Activated naive CD8-positive, alpha-beta T cell treated with anti-CD3 and anti-CD28 coated beads, Interleukin-2, amount 10 ng/mL, durations not matched to agents 7 days and 5 days (primary cell): ENCODE data around the gene GSTA5. TPM values are rescaled to one million over a fixed set of nuclear protein-coding genes. Genes with fewer than 3 reads are reported as not detected.
"Not testable (repeated sequence)": the region's sequence is repeated elsewhere in the genome, so short reads cannot be mapped to it uniquely, and the experiment has no call there.

ENCODE experiments used
- ATAC-seq: fragments of 150-1000 bp; cut with Tn5 transposase; one replicate; pipeline ENCODE4 v1.10.0; 2021; ENCODE audit warnings: low read depth, moderate library complexity
- POLR2A ChIA-PET: fragments of 350-600 bp; sonication (Branson Sonifier 250); formaldehyde crosslinking; loops from one replicate; lab custom pipeline; 2021; ENCODE audit warnings: antibody characterized with exemption; lab: Charles Lee
- DNase-seq: peaks from one replicate; pipeline ENCODE4 v3.0.0; 2021
- H3K27ac Mint-ChIP-seq: one replicate; pipeline ENCODE4 v1.8.0; 2022; ENCODE audit warnings: mild to moderate bottlenecking, mixed read lengths
- H3K27me3 Mint-ChIP-seq: one replicate; pipeline ENCODE4 v1.8.0; 2022; ENCODE audit warnings: mild to moderate bottlenecking, moderate library complexity, mixed read lengths
- H3K36me3 Mint-ChIP-seq: one replicate; pipeline ENCODE4 v1.8.0; 2021; ENCODE audit warnings: mild to moderate bottlenecking, mixed read lengths
- H3K4me1 Mint-ChIP-seq: one replicate; pipeline ENCODE4 v1.8.0; 2021; ENCODE audit warnings: mixed read lengths
- H3K4me3 Mint-ChIP-seq: one replicate; pipeline ENCODE4 v1.8.0; 2022; ENCODE audit warnings: mild to moderate bottlenecking, moderate library complexity, mixed read lengths
- H3K9me3 Mint-ChIP-seq: one replicate; pipeline ENCODE4 v1.8.0; 2021; ENCODE audit warnings: mixed read lengths
- total RNA-seq, 2 experiments: library from RNA; stranded (reverse); gene quantifications; one replicate each; pipeline ENCODE4 v1.2.3, GENCODE V29; 2021

The GSTA5 gene
- total RNA-seq, 2 experiments from 2014 or later, result not detected

DNA sequence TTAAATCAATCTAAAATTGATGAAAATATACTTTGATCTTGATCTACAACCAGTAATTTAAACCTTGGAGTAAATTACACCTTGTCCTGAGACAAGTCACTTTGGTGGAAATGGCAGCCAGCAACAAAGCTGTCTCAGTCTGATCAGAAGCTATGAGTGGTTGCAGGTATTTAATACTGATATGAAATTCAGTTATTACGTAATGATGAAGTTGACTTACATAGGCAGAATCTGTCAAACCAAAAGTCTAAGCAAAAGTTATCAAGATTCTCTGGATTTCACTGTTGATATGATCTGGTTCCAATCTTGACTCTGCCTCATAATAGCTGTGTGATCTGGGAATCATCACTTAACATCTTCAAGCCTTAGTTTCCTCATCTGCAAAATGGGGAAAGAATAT, 27.6 kb upstream of the GSTA5 start:
- no peak for DNase-seq
- Mint-ChIP-seq H3K9me3 (no peaks in the 10 kb centered on the region), H3K4me1 (no peaks in the 10 kb centered on the region), H3K4me3 (no peak overlapping the region), H3K27me3 (peaks cover 9% of the 10 kb centered on the region), H3K27ac (no peak overlapping the region), H3K36me3 (no peaks in the 10 kb centered on the region)
- POLR2A ChIA-PET, result no interaction called here
- no peak for ATAC-seq

DNA sequence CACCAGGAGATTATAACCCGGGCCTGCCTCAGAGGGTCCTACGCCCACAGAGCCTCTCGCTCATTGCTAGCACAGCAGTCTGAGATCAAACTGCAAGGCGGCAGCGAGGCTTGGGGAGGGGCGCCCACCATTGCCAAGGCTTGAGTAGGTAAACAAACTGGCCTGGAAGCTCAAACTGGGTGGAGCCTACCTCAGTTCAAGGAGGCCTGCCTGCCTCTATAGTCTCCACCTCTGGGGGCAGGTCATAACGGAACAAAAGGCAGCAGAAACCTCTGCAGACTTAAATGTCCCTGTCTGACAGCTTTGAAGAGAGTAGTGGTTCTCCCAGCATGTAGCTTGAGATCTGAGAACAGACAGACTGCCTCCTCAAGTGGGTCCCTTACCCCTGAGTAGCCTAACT, 20.5 kb upstream of the GSTA5 start:
- H3K9me3 Mint-ChIP-seq, H3K27ac Mint-ChIP-seq, H3K4me3 Mint-ChIP-seq, POLR2A ChIA-PET, DNase-seq, H3K36me3 Mint-ChIP-seq, ATAC-seq, H3K4me1 Mint-ChIP-seq: not testable (repeated sequence)
- H3K27me3 Mint-ChIP-seq, result peaks cover 17% of the 10 kb centered on the region

DNA sequence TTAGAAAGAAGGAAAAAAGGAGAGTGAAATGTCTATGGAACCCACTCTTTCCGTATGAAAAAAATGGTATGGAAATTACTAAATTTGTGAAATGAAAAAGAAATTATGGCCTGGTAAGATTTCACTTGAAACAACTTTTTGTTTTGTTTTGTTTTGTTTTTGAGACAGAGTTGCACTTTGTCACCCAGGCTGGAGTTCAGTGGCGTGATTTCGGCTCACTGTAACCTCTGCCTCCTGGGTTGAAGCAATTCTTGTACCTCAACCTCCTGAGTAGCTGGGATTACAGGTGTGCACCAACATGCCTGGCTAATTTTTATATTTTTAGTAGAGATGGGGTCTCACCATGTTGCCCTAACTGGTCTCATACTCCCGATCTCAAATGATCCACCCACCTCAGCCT, 17.8 kb upstream of the GSTA5 start:
- Mint-ChIP-seq H3K4me1 (no peaks in the 10 kb centered on the region), H3K27ac (no peak overlapping the region), H3K4me3 (no peak overlapping the region), H3K36me3 (no peaks in the 10 kb centered on the region), H3K9me3 (no peaks in the 10 kb centered on the region), H3K27me3 (peaks cover 21% of the 10 kb centered on the region)
- POLR2A ChIA-PET, result no interaction called here
- ATAC-seq (no peak), DNase-seq (no peak)

DNA sequence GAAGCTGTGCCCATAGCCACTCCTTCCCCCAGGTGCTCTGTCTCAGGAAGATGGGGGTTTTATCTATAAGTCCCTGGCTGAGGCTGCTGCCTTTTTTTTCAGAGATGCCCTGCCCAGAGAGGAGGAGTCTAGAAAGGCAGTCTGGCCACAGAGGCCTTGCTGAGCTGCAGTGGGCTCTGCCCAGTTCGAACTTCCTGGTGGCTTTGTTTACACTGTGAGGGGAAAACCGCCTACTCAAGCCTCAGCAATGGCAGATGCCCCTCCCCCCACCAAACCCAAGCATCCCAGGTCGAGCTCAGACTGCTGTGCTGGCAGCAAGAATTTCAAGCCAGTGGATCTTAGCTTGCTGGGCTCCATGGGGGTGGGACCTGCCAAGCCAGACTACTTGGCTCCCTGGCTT, 15.5 kb upstream of the GSTA5 start:
- H3K36me3 Mint-ChIP-seq, POLR2A ChIA-PET, H3K9me3 Mint-ChIP-seq, H3K4me1 Mint-ChIP-seq, H3K4me3 Mint-ChIP-seq, DNase-seq, H3K27ac Mint-ChIP-seq, ATAC-seq: not testable (repeated sequence)
- peaks cover 21% of the 10 kb centered on the region for H3K27me3 Mint-ChIP-seq

DNA sequence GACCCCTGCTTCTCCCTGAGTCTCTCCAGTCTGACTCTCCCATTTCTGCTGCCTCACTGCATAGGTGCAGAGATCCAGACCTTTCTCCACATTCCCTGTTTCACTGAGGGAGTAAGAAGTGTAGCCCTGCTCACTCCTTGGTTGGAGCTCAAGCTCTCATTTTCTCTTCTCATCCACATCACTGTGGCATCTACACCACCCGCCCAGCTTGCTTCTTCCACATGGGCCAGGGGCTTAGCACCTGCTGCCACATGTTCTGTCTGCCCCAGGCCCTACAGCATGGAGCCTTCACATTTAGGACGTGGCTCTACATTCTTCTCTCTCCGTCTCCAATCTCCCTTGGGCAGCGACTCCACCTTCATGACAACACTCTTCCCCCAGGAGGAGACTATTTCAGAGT, 8.5 kb upstream of the GSTA5 start:
- Mint-ChIP-seq H3K4me3 (no peak overlapping the region), H3K9me3 (no peaks in the 10 kb centered on the region), H3K27me3 (peaks cover 17% of the 10 kb centered on the region), H3K36me3 (no peaks in the 10 kb centered on the region), H3K27ac (no peak overlapping the region), H3K4me1 (no peaks in the 10 kb centered on the region)
- no peak for DNase-seq
- POLR2A ChIA-PET, result no interaction called here
- no peak for ATAC-seq

DNA sequence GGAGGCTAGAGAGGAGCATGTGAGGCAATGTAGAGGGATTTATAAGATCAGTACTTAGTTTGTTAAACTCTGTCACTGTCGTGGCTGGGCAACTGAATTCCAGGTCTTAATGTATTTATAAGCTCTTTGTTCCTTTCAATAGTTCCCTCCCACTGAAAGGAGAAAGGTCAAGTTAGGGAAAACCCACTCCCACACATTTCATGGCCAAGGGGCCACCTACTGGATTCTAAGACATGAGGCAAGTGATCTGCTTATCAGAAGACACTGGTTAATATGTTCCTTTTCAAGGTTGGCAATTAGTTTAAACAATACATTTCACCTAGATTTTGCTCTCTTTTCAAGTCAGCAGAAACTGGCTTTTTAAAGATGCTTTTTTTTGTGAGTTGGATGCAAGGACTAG, 5.4 kb upstream of the GSTA5 start:
- POLR2A ChIA-PET, result no interaction called here
- Mint-ChIP-seq H3K27ac (no peak overlapping the region), H3K27me3 (peaks cover 13% of the 10 kb centered on the region), H3K4me3 (no peak overlapping the region), H3K9me3 (no peaks in the 10 kb centered on the region), H3K4me1 (no peaks in the 10 kb centered on the region), H3K36me3 (no peaks in the 10 kb centered on the region)
- DNase-seq (no peak), ATAC-seq (no peak)

DNA sequence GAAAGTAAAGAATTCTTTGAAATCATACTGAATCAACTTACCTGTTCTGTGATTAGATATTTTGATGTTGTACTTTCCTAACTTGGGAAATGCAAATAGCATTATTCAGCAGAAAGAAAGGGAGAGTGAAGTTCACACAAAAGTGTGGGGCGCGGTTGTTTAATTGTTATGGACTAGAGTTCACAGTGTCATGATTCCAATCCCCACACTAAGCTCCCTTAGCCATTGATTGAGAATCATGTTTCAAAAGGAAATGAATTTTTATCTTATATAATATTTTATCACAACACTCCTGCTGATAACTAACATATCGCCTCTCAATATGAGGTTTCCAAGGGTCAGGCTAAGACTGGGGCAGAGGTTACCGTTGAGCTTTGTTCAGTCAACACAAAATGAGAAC, 3.0 kb upstream of the GSTA5 start:
- DNase-seq (no peak), ATAC-seq (no peak)
- H3K36me3 Mint-ChIP-seq, result no peaks in the 10 kb centered on the region
- H3K27ac Mint-ChIP-seq, result no peak overlapping the region
- H3K4me3 Mint-ChIP-seq, result no peak overlapping the region
- H3K4me1 Mint-ChIP-seq, result no peaks in the 10 kb centered on the region
- peaks cover 13% of the 10 kb centered on the region for H3K27me3 Mint-ChIP-seq
- POLR2A ChIA-PET, result no interaction called here
- H3K9me3 Mint-ChIP-seq, result no peaks in the 10 kb centered on the region

DNA sequence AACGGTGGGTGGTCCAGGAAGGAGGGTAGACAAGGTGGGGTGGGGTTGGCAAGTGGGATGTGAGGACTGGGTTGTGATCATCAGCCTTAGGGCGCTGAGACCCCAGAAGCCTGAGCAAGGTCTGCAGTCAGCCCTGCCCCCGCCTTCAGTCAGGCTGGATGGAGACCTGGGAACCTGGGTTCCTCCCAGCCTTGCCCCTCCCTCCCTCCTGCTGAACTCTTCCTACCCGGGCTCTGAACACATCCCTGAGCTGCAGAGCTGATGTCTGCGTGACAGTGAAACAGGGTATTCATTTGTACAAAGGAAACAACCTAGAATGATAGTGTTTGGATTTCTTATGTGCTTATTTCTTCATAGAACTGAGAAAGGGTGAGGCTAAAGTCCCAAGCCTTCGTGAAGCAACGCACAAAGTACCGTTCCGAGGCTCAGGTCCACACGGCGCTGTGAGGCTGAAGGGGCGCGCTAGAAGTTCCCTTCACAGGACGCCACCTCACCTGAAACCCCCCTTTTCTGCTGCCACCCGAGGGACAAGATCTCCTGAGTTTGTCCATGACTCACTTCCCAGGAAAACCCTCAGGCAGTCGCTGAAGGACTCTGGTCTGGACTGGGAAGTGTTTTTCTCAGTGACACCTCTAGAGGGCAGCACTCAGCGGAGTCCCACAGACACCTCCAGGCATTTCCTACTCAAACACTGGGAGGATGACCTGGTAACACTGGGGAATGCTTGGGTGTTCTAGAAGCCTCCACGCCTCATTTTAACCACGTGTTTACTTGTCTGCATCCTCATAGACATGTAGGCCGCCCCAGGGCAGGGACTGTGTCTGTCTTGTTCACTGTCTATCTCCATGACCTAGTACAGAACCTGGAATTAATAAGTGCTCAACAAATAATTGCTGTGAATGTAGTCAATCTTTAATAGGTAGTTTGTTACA, 1.2 kb downstream of the GSTA5 start:
- DNase-seq (peak; percentile 43), ATAC-seq (peak; percentile 68)
- Mint-ChIP-seq H3K36me3 (no peaks in the 10 kb centered on the region), H3K9me3 (no peaks in the 10 kb centered on the region), H3K4me3 (no peak overlapping the region), H3K4me1 (no peaks in the 10 kb centered on the region), H3K27ac (no peak overlapping the region), H3K27me3 (peaks cover 28% of the 10 kb centered on the region)
- POLR2A ChIA-PET, result no interaction called here

DNA sequence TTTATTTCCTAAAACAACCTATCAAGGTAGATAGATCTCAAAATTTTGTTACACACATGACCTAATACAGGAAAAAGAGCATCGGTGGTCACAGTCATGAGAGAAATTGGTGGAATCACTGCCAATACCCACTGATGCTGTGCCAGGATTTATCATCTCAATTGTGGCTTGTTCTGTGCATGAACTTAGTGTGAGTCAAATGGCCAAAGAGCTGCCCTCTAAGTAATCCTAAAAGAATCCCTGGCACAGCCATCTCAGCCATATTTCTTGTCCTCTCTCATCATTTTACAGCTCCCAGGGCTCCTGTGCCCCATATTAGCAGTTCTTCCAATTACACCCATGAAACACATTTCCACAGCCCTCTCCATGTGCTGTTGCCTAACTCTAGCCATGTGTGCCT, 6.1 kb downstream of the GSTA5 start:
- Mint-ChIP-seq H3K4me3 (no peak overlapping the region), H3K27ac (no peak overlapping the region), H3K4me1 (no peaks in the 10 kb centered on the region), H3K27me3 (peaks cover 24% of the 10 kb centered on the region), H3K36me3 (no peaks in the 10 kb centered on the region), H3K9me3 (no peaks in the 10 kb centered on the region)
- no peak for DNase-seq
- POLR2A ChIA-PET, result no interaction called here
- no peak for ATAC-seq

DNA sequence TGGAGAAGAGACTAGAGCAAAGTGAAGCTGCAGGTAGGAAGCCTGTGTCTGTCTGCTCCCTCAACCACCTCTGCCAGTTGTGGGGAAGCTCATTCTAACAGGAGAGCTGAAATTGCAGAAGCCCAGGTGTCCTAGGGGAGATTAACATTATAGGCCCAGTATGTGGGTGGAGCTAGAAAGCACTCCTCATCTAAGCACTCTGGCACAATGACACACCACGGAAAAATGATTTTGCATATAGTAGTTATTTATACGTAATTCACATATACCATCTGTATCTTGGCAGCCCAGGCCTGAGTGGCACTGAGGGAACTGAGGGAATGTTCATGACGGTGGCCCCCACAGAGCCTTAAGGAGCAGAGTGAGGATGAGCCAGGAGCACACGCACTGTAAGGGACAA, 9.7 kb downstream of the GSTA5 start:
- ATAC-seq, H3K9me3 Mint-ChIP-seq, POLR2A ChIA-PET, H3K27ac Mint-ChIP-seq, H3K36me3 Mint-ChIP-seq, H3K4me1 Mint-ChIP-seq, H3K27me3 Mint-ChIP-seq, H3K4me3 Mint-ChIP-seq, DNase-seq: not testable (repeated sequence)

DNA sequence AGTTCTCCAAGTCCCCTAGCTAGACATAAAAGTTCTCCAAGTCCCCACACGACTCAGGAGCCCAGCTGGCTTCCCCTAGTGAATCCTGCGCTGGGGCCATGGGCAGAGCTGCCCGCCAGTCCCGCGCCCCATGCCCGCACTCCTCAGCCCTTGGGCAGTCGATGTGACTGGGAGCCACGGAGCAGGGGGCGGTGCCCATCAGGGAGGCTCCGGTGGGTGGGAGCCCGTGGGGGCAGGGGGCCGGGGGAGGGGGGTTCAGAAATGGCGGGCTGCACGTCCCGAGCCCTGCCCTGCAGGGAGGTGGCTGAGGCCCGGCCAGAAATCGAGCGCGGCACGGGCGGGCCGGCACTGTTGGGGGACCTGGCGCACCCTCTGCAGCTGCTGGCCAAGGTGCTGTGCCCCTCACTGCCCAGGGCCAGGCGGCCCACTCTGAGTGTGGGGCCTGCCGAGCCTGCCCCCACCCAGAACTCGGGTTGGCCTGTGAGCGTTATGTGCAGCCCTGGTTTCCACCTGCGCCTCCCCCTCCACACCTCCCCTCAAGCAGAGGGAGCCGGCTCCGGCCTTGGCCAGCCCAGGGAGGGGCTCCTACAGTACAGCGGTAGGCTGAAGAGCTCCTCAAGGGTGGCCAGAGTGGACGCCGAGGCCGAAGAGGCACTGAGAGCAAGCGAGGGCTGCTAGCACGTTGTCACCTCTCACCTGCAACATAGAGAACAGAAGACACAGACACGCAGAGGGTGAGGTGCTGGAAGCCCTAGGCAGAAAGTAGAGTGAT, 11.4 kb downstream of the GSTA5 start:
- Mint-ChIP-seq H3K27ac (no peak overlapping the region), H3K4me3 (no peak overlapping the region), H3K36me3 (no peaks in the 10 kb centered on the region), H3K9me3 (no peaks in the 10 kb centered on the region), H3K4me1 (no peaks in the 10 kb centered on the region), H3K27me3 (peaks cover 3% of the 10 kb centered on the region)
- DNase-seq (no peak), ATAC-seq (no peak)
- POLR2A ChIA-PET, result no interaction called here

DNA sequence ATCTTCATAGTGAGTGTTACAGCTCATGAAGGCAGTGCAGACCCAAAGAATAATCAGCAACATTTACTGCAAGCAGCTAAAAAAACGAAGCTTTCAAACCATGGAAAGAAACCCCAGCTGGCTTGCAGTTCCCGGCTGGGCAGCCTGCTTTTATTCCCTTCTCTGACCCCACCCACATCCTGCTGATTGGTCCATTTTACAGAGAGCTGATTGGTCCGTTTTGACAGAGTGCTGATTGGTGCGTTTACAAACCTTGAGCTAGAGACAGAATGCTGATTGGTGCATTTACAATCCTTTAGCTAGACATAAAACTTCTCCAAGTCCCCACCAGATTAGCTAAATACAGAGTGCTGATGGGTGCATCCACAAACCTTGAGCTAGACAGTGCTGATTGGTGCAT, 12.0 kb downstream of the GSTA5 start:
- not testable (repeated sequence) for H3K27me3 Mint-ChIP-seq

DNA sequence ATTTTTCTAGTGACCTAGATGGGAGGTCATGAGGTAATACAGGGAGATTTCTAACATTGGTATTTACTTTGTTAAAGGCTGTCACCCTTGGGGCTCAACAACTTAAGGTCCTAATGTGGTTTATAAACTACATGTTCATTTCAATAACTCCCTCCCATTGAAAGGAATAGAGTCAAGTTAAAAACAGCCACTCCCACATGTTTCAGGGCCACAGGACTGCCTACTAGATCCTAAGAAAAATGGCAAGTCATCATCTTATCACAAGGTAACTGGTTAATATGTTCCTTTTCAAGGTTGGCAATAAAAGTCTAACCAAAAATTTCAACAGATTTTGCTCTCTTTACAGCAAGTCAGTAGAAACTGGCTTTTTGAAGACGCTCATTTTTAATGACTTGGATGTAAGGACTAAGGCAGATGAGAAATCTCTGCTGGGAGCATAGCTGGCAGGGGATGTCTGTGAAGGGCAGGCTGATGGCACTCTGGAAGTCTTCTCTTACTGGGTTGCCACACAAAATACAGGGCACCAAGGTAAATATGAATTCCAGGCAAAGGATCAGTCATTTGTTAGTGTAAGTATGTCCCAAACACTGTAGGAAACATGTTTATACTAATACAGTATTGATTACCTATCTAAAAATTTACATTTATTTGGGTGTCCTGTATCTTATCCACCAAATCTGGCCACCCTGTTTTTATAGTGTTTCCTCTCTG, 13.4 kb downstream of the GSTA5 start:
- ATAC-seq, POLR2A ChIA-PET: not testable (repeated sequence)

More for the DNA sequence above, 12.0 kb downstream of the GSTA5 start:
- POLR2A ChIA-PET, H3K4me3 Mint-ChIP-seq, ATAC-seq, H3K4me1 Mint-ChIP-seq, H3K9me3 Mint-ChIP-seq, H3K27ac Mint-ChIP-seq, H3K36me3 Mint-ChIP-seq, DNase-seq: not testable (repeated sequence)

More for the DNA sequence above, 13.4 kb downstream of the GSTA5 start:
- not testable (repeated sequence) for H3K4me3 Mint-ChIP-seq, DNase-seq, H3K27me3 Mint-ChIP-seq, H3K9me3 Mint-ChIP-seq, H3K4me1 Mint-ChIP-seq, H3K36me3 Mint-ChIP-seq, H3K27ac Mint-ChIP-seq
